Activated T-cell treated with anti-CD3 and anti-CD28 coated beads, Interleukin-2, amount 50 U/mL, for 72 hours (primary cell): ENCODE data around the gene SMG7. TPM values are rescaled to one million over a fixed set of nuclear protein-coding genes. Genes with fewer than 3 reads are reported as not detected.

Source experiments
- ATAC-seq, 2 donors: fragments of 150-1000 bp; cut with Tn5 transposase; replicated peaks in 1 of 2; 2 replicates each; pipeline ENCODE4 v1.10.0; 2021; ENCODE audit warnings: moderate library complexity in 2 of 2, mild to moderate bottlenecking in 1 of 2
- DNase-seq, 2 donors: peaks; one replicate each; pipeline ENCODE4 v3.0.0; 2021 to 2022; ENCODE audit warnings: mixed read lengths in 1 of 2
- H3K27ac Mint-ChIP-seq: one replicate; pipeline ENCODE4 v1.8.0; 2022; ENCODE audit warnings: mild to moderate bottlenecking, moderate library complexity, mixed read lengths
- H3K27me3 Mint-ChIP-seq: one replicate; pipeline ENCODE4 v1.8.0; 2022; ENCODE audit warnings: low read depth, mixed read lengths
- H3K36me3 Mint-ChIP-seq, 2 donors: one replicate each; pipeline ENCODE4 v1.8.0; 2022; ENCODE audit warnings: mixed read lengths in 2 of 2, mild to moderate bottlenecking in 1 of 2; ENCODE audit not compliant: insufficient read depth in 2 of 2
- H3K4me1 Mint-ChIP-seq: one replicate; pipeline ENCODE4 v1.8.0; 2022; ENCODE audit warnings: low read depth, mixed read lengths
- H3K4me3 Mint-ChIP-seq, 2 donors: one replicate each; pipeline ENCODE4 v1.8.0; 2022; ENCODE audit warnings: mild to moderate bottlenecking in 2 of 2, mixed read lengths in 2 of 2, moderate library complexity in 2 of 2
- H3K9me3 Mint-ChIP-seq, 2 donors: one replicate each; pipeline ENCODE4 v1.8.0; 2022; ENCODE audit warnings: mixed read lengths in 2 of 2
- total RNA-seq, 2 donors: library from RNA; stranded (reverse); gene quantifications; one replicate each; pipeline ENCODE4 v1.2.3, GENCODE V29; 2022

The SMG7 gene
- total RNA-seq, 2 donors from 2014 or later: 57.9 to 69.8 TPM

- no peaks in the 10 kb centered on the region for H3K9me3 Mint-ChIP-seq
- H3K27me3 Mint-ChIP-seq: no peaks in the 10 kb centered on the region
- H3K4me3 Mint-ChIP-seq: no peak overlapping the region
- H3K27ac Mint-ChIP-seq: peak overlapping the region; percentile 36
- no peaks in the 10 kb centered on the region for H3K4me1 Mint-ChIP-seq
- ATAC-seq (peak; percentile 65 to 74), DNase-seq (peak in 1 of 2 donors; percentile 13)
- H3K36me3 Mint-ChIP-seq: peaks cover 17 to 40% of the 10 kb centered on the region in 2 donors
Measured at GRCh38 chr1:183543619-183544204, 71.4 kb downstream of the SMG7 start.

- no peak for ATAC-seq
- Mint-ChIP-seq H3K9me3 (no peaks in the 10 kb centered on the region), H3K36me3 (peaks cover 15 to 36% of the 10 kb centered on the region in 2 donors), H3K4me1 (no peaks in the 10 kb centered on the region), H3K4me3 (no peak overlapping the region), H3K27me3 (no peaks in the 10 kb centered on the region), H3K27ac (no peak overlapping the region)
- DNase-seq: no peak
Measured at GRCh38 chr1:183544598-183545297, 72.4 kb downstream of the SMG7 start.

DNA sequence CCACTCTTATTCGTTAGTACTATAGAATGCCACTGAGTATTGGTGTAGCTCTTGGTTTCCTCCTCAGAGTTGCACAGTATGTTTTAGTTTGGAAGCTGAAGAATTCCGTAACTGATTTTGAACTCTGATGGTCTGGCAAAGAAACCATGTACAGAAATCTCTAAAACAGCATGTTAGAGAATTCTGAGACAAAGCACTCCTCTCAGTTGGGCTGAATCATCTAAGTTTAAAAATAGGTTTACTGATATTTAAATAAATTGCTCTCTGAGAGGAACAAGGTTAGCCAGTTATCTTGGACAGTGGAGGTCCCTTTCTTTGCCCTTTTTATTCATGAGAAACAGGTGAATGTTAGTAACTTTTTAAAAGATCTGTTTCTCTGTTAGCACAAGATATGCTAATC is 74.1 kb downstream of the SMG7 start:
- H3K27me3 Mint-ChIP-seq: no peaks in the 10 kb centered on the region
- H3K9me3 Mint-ChIP-seq: no peaks in the 10 kb centered on the region
- peaks cover 7% of the 10 kb centered on the region for H3K4me1 Mint-ChIP-seq
- ATAC-seq: no peak
- no peak overlapping the region for H3K27ac Mint-ChIP-seq
- H3K36me3 Mint-ChIP-seq: peaks cover 14 to 38% of the 10 kb centered on the region in 2 donors
- no peak for DNase-seq
- H3K4me3 Mint-ChIP-seq: no peak overlapping the region

DNA sequence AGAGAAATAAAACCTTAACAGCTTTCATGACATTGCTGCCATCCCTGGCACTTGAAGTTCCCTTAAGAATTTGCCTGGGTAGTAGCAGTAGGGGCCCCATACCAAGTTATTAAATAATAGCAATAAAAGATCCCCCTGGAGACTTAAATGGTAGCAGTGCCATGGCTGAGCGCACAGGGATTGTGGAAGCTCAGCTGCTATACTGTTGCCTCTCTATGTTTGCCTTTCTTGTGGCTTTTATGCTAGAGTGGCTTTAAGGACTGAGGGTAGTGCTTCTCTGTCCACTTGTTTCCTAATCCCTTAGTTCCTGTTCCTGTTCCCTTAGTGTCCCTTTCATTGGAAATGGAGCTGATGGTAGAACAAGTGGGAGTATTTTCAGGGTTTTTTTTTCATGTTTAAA is 75.8 kb downstream of the SMG7 start:
- H3K27me3 Mint-ChIP-seq: no peaks in the 10 kb centered on the region
- no peak overlapping the region for H3K27ac Mint-ChIP-seq
- ATAC-seq (no peak), DNase-seq (no peak)
- no peaks in the 10 kb centered on the region for H3K9me3 Mint-ChIP-seq
- peaks cover 10 to 34% of the 10 kb centered on the region in 2 donors for H3K36me3 Mint-ChIP-seq
- no peak overlapping the region for H3K4me3 Mint-ChIP-seq
- H3K4me1 Mint-ChIP-seq: peaks cover 7% of the 10 kb centered on the region

- H3K4me1 Mint-ChIP-seq: peaks cover 7% of the 10 kb centered on the region
- H3K9me3 Mint-ChIP-seq: no peaks in the 10 kb centered on the region
- peaks cover 8 to 23% of the 10 kb centered on the region in 2 donors for H3K36me3 Mint-ChIP-seq
- DNase-seq: no peak
- no peak overlapping the region for H3K4me3 Mint-ChIP-seq
- no peaks in the 10 kb centered on the region for H3K27me3 Mint-ChIP-seq
- peak overlapping the region; percentile 37 for H3K27ac Mint-ChIP-seq
- ATAC-seq: no peak
Measured at GRCh38 chr1:183550915-183551314, 78.6 kb downstream of the SMG7 start.

GRCh38 chr1:183551924-183552323 is 79.6 kb downstream of the SMG7 start:
- ATAC-seq (no peak), DNase-seq (no peak)
- no peaks in the 10 kb centered on the region for H3K9me3 Mint-ChIP-seq
- H3K4me1 Mint-ChIP-seq: peaks cover 7% of the 10 kb centered on the region
- H3K4me3 Mint-ChIP-seq: no peak overlapping the region
- no peaks in the 10 kb centered on the region for H3K27me3 Mint-ChIP-seq
- H3K27ac Mint-ChIP-seq: no peak overlapping the region
- peaks cover 6 to 20% of the 10 kb centered on the region in 2 donors for H3K36me3 Mint-ChIP-seq

DNA sequence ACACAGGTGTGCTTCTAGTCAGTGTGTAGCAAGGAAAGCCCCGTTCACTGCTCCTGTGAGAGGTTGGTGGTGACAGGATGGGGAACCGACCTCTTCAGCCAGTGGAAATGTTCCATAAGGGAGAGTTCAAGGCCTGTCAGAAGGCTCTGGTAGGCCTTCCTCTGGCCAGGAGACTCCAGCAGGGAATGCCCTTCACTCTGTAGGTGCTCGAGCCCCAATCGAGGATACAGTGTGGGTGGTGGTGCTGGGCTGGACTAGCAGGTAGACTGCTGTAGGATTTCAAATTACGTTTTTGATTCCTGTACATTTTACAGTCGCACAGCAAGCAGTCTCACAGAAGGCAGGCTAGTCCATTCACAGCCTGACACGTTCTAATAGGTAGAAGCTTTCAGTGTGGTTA is 80.1 kb downstream of the SMG7 start:
- H3K36me3 Mint-ChIP-seq: peaks cover 6 to 18% of the 10 kb centered on the region in 2 donors
- peak overlapping the region; percentile 65 for H3K27ac Mint-ChIP-seq
- ATAC-seq (no peak), DNase-seq (no peak)
- no peaks in the 10 kb centered on the region for H3K9me3 Mint-ChIP-seq
- H3K4me1 Mint-ChIP-seq: peaks cover 7% of the 10 kb centered on the region
- H3K27me3 Mint-ChIP-seq: no peaks in the 10 kb centered on the region
- H3K4me3 Mint-ChIP-seq: no peak overlapping the region

GRCh38 chr1:183552891-183553290 is 80.6 kb downstream of the SMG7 start:
- Mint-ChIP-seq H3K4me1 (peaks cover 7% of the 10 kb centered on the region), H3K9me3 (no peaks in the 10 kb centered on the region), H3K4me3 (no peak overlapping the region), H3K36me3 (peaks cover 6 to 15% of the 10 kb centered on the region in 2 donors), H3K27me3 (no peaks in the 10 kb centered on the region), H3K27ac (peak overlapping the region; percentile 72)
- DNase-seq: no peak
- no peak for ATAC-seq

DNA sequence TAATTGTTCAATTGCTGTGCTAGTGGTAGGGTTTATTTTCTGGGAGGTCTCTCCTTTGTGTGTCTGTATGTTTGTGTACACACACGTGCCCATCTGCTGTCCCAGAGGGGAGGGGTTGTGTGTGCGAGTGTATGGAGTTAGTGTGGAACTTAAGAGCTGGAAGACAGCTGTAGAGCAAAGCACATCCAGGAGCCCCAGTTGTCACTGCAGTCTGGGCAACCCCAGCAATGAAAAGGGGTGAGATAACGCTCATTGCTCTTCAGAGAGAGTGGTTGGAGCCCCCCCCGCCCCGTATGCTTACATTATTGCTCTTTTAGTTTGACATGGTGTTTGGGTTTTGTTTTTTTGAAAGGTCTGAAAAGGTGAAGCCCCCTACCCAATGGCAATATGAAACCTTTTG is 81.0 kb downstream of the SMG7 start:
- H3K36me3 Mint-ChIP-seq: peaks cover 6 to 15% of the 10 kb centered on the region in 2 donors
- ATAC-seq (no peak), DNase-seq (no peak)
- no peaks in the 10 kb centered on the region for H3K9me3 Mint-ChIP-seq
- peak overlapping the region; percentile 61 for H3K27ac Mint-ChIP-seq
- H3K27me3 Mint-ChIP-seq: no peaks in the 10 kb centered on the region
- H3K4me3 Mint-ChIP-seq: no peak overlapping the region
- peaks cover 7% of the 10 kb centered on the region for H3K4me1 Mint-ChIP-seq

- Mint-ChIP-seq H3K4me3 (no peak overlapping the region), H3K4me1 (peaks cover 7% of the 10 kb centered on the region), H3K27ac (no peak overlapping the region), H3K36me3 (peaks cover 6 to 16% of the 10 kb centered on the region in 2 donors), H3K27me3 (no peaks in the 10 kb centered on the region), H3K9me3 (no peaks in the 10 kb centered on the region)
- DNase-seq (no peak), ATAC-seq (no peak)
Measured at GRCh38 chr1:183553764-183554163, 81.5 kb downstream of the SMG7 start.

DNA sequence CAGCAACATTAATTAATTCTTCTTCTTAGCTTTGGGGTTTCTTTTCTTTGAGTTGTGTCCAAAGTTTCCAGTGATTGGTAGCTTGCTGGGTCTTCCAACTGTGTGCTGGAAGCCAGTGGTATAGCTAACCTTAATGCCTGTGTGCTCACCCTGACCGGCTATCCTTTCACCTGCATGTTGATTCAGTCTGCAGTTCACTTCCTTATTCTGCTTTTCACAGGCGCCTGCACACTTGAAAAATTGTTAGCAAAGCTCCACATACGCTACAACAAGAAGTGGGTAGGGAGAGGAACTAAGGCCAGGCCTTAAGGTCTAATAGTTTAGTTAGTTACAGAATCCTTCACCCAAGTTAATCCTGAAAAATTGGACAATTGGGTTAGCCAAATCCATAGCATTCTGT is 82.3 kb downstream of the SMG7 start:
- DNase-seq (no peak), ATAC-seq (no peak)
- peaks cover 7% of the 10 kb centered on the region for H3K4me1 Mint-ChIP-seq
- H3K9me3 Mint-ChIP-seq: no peaks in the 10 kb centered on the region
- no peak overlapping the region for H3K27ac Mint-ChIP-seq
- H3K36me3 Mint-ChIP-seq: peaks cover 6 to 18% of the 10 kb centered on the region in 2 donors
- no peaks in the 10 kb centered on the region for H3K27me3 Mint-ChIP-seq
- H3K4me3 Mint-ChIP-seq: no peak overlapping the region

- ATAC-seq (no peak), DNase-seq (no peak)
- no peaks in the 10 kb centered on the region for H3K27me3 Mint-ChIP-seq
- H3K9me3 Mint-ChIP-seq: no peaks in the 10 kb centered on the region
- no peak overlapping the region for H3K27ac Mint-ChIP-seq
- H3K36me3 Mint-ChIP-seq: peaks cover 2 to 5% of the 10 kb centered on the region in 2 donors
- H3K4me3 Mint-ChIP-seq: no peak overlapping the region
- H3K4me1 Mint-ChIP-seq: no peaks in the 10 kb centered on the region
Measured at GRCh38 chr1:183559061-183559460, 86.8 kb downstream of the SMG7 start.

DNA sequence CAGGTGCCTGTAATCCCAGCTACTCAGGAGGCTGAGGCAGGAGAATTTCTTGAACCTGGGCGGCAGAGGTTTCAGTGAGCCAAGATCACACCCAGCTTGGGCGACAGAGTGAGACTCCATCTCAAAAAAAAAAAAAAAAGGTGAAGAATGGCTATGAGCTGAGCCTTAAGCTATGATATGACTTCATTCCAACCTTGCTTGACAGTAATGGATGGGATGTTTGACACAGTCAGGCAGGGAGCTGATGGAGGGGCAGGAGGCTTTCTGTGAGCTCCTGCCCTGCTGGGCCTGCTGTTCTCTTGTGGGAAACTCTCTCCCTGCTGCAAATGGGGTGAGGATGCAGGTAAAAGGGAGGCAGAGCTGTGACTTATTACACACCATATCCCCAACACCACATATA is 90.4 kb downstream of the SMG7 start:
- Mint-ChIP-seq H3K27ac (no peak overlapping the region), H3K36me3 (peaks cover 0 to 3% of the 10 kb centered on the region in 2 donors), H3K27me3 (no peaks in the 10 kb centered on the region), H3K9me3 (no peaks in the 10 kb centered on the region), H3K4me3 (no peak overlapping the region), H3K4me1 (peaks cover 7% of the 10 kb centered on the region)
- no peak for DNase-seq
- no peak for ATAC-seq

GRCh38 chr1:183565261-183565660 is 93.0 kb downstream of the SMG7 start:
- Mint-ChIP-seq H3K4me1 (peaks cover 30% of the 10 kb centered on the region), H3K36me3 (peaks cover 0 to 7% of the 10 kb centered on the region in 2 donors)
- ATAC-seq: no peak

More at GRCh38 chr1:183565261-183565660, 93.0 kb downstream of the SMG7 start:
- H3K4me3 Mint-ChIP-seq: no peak overlapping the region
- H3K27me3 Mint-ChIP-seq: no peaks in the 10 kb centered on the region
- no peaks in the 10 kb centered on the region for H3K9me3 Mint-ChIP-seq
- H3K27ac Mint-ChIP-seq: no peak overlapping the region
- no peak for DNase-seq
